HG03457 (cell line): ENCODE results near the gene ARF1.

Source experiments
- ATAC-seq: cut with Tn5 transposase; IDR thresholded peaks from one replicate; pipeline ENCODE4 v1.9.1; 2021; ENCODE audit warnings: moderate number of reproducible peaks; ENCODE audit not compliant: unreplicated experiment

The ARF1 gene

GRCh38 chr1:228145463-228146416 lies 63.2 kb downstream of the ARF1 start:
- no peak for ATAC-seq

- no peak for ATAC-seq
These were observed 64.1 kb downstream of the ARF1 start for GRCh38 chr1:228146417-228147150.

DNA sequence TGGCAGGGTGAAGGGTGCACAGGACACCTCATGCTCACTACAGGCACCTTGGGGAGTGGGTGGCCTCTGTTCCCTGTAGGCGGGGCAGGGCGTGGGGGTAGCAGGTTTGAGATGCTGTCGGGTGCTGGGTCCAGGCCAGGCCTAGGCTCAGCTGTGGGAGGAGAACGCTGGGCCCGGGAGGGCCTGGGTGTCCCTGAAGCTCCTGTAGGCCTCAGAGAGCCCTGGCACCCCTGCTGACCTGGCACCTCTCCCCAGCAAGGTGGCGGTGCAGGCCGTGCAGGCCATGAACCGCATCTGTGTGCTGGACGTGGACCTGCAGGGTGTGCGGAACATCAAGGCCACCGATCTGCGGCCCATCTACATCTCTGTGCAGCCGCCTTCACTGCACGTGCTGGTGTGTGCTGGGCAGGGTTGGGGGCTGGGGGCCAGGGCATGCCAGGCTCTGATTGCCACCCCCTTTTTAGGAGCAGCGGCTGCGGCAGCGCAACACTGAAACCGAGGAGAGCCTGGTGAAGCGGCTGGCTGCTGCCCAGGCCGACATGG lies 64.7 kb downstream of the ARF1 start:
- no peak for ATAC-seq

DNA sequence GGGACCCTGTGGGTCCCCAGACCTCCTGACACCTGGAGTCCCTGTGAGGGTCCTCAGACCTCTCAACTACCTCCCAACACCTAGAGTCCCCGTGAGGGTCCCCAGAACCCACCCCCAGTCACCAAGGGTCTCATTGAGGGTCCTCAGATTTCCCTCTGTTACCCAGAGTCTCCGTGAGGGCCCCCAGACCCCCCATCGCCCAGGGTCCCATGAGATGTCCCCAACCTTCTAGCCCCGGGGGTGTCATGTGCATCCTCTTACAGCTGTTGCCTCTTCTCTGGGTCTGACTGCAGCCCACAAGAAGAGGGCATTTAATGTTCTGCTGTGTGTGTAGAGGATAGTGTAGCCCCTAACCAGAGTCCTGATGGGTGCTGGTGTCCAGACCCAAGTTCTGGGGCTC lies 65.3 kb downstream of the ARF1 start:
- no peak for ATAC-seq

- no peak for ATAC-seq
These were observed 65.8 kb downstream of the ARF1 start for GRCh38 chr1:228148196-228148861.
